ENCODE data around the gene CT45A9.
"Not testable (repeated sequence)": the region's sequence is repeated elsewhere in the genome, so short reads cannot be mapped to it uniquely, and the experiment has no call there.

CT45A9 gene, protein sequence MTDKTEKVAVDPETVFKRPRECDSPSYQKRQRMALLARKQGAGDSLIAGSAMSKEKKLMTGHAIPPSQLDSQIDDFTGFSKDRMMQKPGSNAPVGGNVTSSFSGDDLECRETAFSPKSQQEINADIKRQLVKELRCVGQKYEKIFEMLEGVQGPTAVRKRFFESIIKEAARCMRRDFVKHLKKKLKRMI

GRCh38 chrX:135871712-135872111 is at the start of gene CT45A9:
CT45A9 (minus strand) TSS chrX:135871812; CDS start chrX:135868061, 3,751 bp downstream.
- POLR2A ChIA-PET; DNase-seq (ENCODE audit: extremely low spot score); CTCF ChIA-PET: not testable (repeated sequence)

DNA sequence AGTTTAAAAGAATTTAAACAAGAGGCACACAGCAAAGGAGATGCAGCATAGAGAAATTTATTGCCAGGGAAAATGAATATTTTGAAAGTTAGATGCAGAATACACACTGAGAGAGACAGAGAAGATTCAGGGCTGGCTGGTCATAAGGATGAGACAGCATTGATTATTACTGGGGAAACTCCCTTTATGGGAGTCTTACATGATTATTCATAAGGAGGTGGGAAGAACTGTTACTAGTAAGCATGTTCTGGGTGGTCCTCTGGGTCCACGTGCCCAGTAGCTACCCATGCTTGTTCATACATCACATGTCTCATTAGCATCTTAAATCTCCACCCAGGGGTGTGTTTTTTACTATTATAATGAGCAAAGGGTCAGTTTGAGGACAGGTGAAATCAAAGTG is 48.9 kb upstream of the CT45A9 start:
- POLR2A ChIA-PET; DNase-seq (ENCODE audit: extremely low spot score): not testable (repeated sequence)
- CTCF ChIA-PET = interaction anchor here (2.1 kb wide), 1 partner anchor 11 kb away, joined by 7 read pairs; no protein-coding TSS in a partner anchor

GRCh38 chrX:135914404-135914803 is 42.8 kb upstream of the CT45A9 start:
- TF ChIP-seq NFRKB (IDR thresholded peaks at IDR 0.05) = no peak
- TF ChIP-seq ARNT (IDR thresholded peaks at IDR 0.05) = no peak
- no peak for TF ChIP-seq L3MBTL2 (conservative IDR thresholded peaks at IDR 0.05)
- TF ChIP-seq HDGF (IDR thresholded peaks at IDR 0.05; ENCODE audit: borderline replicate concordance) = no peak
- no peak for TF ChIP-seq LEF1 (IDR thresholded peaks at IDR 0.05; ENCODE audit: borderline replicate concordance)
- no peak for TF ChIP-seq SP1 (IDR thresholded peaks at IDR 0.05)
- TF ChIP-seq, protein P1, sequence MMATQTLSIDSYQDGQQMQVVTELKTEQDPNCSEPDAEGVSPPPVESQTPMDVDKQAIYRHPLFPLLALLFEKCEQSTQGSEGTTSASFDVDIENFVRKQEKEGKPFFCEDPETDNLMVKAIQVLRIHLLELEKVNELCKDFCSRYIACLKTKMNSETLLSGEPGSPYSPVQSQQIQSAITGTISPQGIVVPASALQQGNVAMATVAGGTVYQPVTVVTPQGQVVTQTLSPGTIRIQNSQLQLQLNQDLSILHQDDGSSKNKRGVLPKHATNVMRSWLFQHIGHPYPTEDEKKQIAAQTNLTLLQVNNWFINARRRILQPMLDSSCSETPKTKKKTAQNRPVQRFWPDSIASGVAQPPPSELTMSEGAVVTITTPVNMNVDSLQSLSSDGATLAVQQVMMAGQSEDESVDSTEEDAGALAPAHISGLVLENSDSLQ (IDR thresholded peaks at IDR 0.05) = no peak
- no peak for TF ChIP-seq SUZ12 (IDR thresholded peaks at IDR 0.05)
- no peak for TF ChIP-seq BHLHE40 (IDR thresholded peaks at IDR 0.05; ENCODE audit: borderline replicate concordance)
- TF ChIP-seq ZNF384 (IDR thresholded peaks at IDR 0.05) = no peak
- no peak for TF ChIP-seq FOXK2 (IDR thresholded peaks at IDR 0.05)
- no peak for TF ChIP-seq CTBP1 (IDR thresholded peaks at IDR 0.05; ENCODE audit: borderline replicate concordance)
- TF ChIP-seq TARDBP (IDR thresholded peaks at IDR 0.05) = no peak
- TF ChIP-seq FOXA1 (IDR thresholded peaks at IDR 0.05) = no peak
- no peak for TF ChIP-seq ELF4 (IDR thresholded peaks at IDR 0.05)
- TF ChIP-seq FOXM1 (IDR thresholded peaks at IDR 0.05; ENCODE audit: borderline replicate concordance) = no peak
- ChIA-PET POLR2A (no interaction called here), CTCF (no interaction called here)
- no peak for DNase-seq (ENCODE audit: extremely low spot score)

DNA sequence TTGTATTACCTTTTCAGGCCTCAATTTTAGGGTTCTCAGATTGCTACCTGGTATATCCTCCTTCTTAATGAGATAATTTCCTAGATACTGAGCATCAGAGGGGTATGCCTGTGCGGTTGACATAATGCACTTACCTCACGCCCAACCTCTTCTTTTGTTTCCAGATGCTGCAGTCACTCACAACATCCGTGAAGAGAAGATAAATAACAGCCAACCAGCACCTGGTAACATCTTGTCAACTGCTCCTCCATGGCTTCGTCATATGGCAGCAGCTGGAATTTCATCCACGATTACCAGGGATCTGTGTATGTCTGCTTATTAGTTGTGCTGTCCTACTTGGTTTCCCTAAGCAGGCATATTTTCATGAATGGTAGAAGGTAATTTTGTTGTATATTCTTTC is 38.6 kb upstream of the CT45A9 start:
- no peak for TF ChIP-seq FOXM1 (IDR thresholded peaks at IDR 0.05; ENCODE audit: borderline replicate concordance)
- ChIA-PET POLR2A (no interaction called here), CTCF (no interaction called here)
- no peak for DNase-seq (ENCODE audit: extremely low spot score)

- peak; percentile 6 for DNase-seq (ENCODE audit: extremely low spot score)
- POLR2A ChIA-PET = no interaction called here
- CTCF ChIA-PET = no interaction called here
- no peak for TF ChIP-seq FOXM1 (IDR thresholded peaks at IDR 0.05; ENCODE audit: borderline replicate concordance)
- TF ChIP-seq, protein P1 (IDR thresholded peaks at IDR 0.05) = no peak
- no peak for TF ChIP-seq HDGF (IDR thresholded peaks at IDR 0.05; ENCODE audit: borderline replicate concordance)
These were observed 21.7 kb upstream of the CT45A9 start, which contains the start of the genes CT45A10 and SAGE1 for GRCh38 chrX:135893294-135893817. CT45A10 (minus strand) TSS chrX:135893444; CDS start chrX:135885344, 8,100 bp downstream. SAGE1 (plus strand) TSS chrX:135893716; CDS start chrX:135896243, 2,527 bp downstream.

- CTCF ChIA-PET = no interaction called here
- no peak for DNase-seq (ENCODE audit: extremely low spot score)
- no peak for TF ChIP-seq LEF1 (IDR thresholded peaks at IDR 0.05; ENCODE audit: borderline replicate concordance)
- no peak for TF ChIP-seq BHLHE40 (IDR thresholded peaks at IDR 0.05; ENCODE audit: borderline replicate concordance)
- POLR2A ChIA-PET = no interaction called here
These were observed 21.2 kb upstream of the CT45A9 start for GRCh38 chrX:135892781-135893180.

DNA sequence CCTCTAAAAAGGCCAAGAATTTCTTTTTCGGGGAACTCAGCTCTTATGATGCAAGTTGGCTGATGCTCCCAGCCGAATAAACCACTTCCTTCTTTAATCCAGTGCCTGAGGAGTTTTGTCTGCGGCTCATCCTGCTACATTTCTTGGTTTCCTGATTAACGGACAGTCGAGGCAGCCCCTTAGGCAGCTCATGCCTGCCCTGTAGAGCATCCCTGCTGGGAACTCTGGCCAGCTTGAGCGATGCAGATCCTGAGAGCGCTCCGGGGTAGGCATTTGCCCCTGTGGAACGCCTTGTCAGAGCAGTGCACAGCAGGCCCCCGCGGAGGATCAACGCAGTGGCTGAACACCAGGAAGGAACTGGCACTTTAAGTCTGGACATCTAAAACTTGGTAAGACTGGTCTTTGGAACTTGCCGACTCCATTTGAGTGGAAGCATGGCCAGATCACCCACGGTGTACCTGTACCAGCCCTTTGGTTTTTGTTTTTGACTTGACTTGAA is 18.5 kb upstream of the CT45A9 start:
- CTCF ChIA-PET = no interaction called here
- TF ChIP-seq NFRKB (IDR thresholded peaks at IDR 0.05) (no peak), LEF1 (IDR thresholded peaks at IDR 0.05; ENCODE audit: borderline replicate concordance) (no peak), ARNT (IDR thresholded peaks at IDR 0.05) (no peak), FOXK2 (IDR thresholded peaks at IDR 0.05) (no peak), HDGF (IDR thresholded peaks at IDR 0.05; ENCODE audit: borderline replicate concordance) (no peak), SUZ12 (IDR thresholded peaks at IDR 0.05) (no peak), BHLHE40 (IDR thresholded peaks at IDR 0.05; ENCODE audit: borderline replicate concordance) (no peak), CTBP1 (IDR thresholded peaks at IDR 0.05; ENCODE audit: borderline replicate concordance) (no peak)
- TF ChIP-seq, protein P1 (IDR thresholded peaks at IDR 0.05) = no peak
- DNase-seq (ENCODE audit: extremely low spot score) = no peak
- POLR2A ChIA-PET = no interaction called here

DNA sequence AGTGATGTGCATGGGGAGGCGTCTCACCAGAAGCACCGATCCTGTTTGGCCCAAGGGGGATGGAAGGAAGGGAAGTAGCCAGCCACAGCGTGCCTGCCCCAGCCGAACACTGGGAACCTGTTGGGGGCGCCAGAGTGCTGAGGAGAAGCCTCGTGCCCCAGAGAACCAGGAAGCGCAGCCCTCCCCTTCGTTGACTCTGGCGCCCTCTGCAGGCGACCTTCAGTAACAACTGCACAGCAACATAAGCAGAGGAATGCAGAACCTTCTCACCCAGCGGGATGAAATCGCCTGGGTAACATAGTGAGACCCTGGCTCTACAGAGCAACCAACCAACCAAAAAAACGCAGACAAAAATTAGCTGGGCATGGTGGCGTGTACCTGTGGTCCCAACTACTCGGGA is 17.4 kb upstream of the CT45A9 start:
- CTCF ChIA-PET; DNase-seq (ENCODE audit: extremely low spot score); POLR2A ChIA-PET: not testable (repeated sequence)

DNA sequence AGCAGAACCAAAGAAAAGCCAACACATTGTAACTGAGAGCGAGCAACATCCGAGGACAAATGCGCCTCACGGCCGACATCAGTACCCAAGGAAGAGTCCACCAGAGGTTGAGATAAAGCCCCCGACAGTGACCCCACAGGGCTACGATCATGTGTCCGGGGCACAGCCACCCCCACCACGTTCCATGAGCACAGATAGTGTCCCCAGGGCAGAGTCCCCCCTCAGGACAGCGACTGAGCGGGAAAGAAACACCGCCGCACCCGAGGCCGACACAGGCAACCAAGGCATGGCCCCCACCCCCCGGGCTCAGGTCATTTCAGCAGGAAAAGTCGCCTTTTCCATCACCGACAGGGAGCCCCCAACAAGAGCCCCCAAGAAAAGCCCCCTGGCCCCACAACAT is 16.6 kb upstream of the CT45A9 start:
- POLR2A ChIA-PET, CTCF ChIA-PET: not testable (repeated sequence)

DNA sequence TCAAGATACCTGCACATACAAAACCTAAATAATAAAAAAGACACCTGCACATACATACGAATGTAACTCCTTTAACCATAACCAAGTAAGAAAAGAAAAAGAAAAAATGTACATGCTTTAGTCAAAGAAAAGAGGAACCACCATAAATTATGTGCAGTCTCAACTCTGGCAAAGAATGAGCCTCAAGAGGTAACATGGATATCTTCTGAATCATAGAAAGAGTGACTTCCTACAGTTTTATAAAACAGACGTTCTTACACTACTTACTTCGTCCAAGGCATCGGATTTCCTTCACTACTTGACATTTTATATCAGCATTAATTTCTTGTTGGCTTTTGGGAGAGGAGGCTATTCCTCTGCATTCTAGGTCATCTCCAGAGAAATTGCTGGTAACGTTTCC is 11.1 kb upstream of the CT45A9 start:
- POLR2A ChIA-PET; CTCF ChIA-PET; DNase-seq (ENCODE audit: extremely low spot score): not testable (repeated sequence)

More for the DNA sequence above, 16.6 kb upstream of the CT45A9 start:
- not testable (repeated sequence) for DNase-seq (ENCODE audit: extremely low spot score)

DNA sequence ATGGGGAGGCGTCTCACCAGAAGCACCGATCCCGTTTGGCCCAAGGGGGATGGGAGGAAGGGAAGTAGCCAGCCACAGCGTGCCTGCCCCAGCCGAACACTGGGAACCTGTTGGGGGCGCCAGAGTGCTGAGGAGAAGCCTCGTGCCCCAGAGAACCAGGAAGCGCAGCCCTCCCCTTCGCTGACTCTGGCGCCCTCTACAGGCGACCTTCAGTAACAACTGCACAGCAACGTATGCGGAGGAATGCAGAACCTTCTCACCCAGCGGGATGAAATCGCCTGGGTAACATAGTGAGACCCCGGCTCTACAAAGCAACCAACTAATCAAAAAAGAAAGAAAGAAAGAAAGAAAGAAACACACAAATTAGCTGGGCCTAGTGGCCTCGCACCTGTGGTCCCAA is 17.2 kb downstream of the CT45A9 start, which contains the start of gene CT45A8:
Gene CT45A8, minus strand, starts transcription at position 101 of the 400 bp plus-strand sequence. CDS start 3,755 bp downstream, outside the sequence.
- POLR2A ChIA-PET; CTCF ChIA-PET; DNase-seq (ENCODE audit: extremely low spot score): not testable (repeated sequence)

DNA sequence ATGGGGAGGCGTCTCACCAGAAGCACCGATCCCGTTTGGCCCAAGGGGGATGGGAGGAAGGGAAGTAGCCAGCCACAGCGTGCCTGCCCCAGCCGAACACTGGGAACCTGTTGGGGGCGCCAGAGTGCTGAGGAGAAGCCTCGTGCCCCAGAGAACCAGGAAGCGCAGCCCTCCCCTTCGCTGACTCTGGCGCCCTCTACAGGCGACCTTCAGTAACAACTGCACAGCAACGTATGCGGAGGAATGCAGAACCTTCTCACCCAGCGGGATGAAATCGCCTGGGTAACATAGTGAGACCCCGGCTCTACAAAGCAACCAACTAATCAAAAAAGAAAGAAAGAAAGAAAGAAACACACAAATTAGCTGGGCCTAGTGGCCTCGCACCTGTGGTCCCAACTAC is 34.4 kb downstream of the CT45A9 start, which contains the start of gene CT45A7:
Gene CT45A7, minus strand, starts transcription at position 101 of the 400 bp plus-strand sequence. CDS start 3,747 bp downstream, outside the sequence.
- POLR2A ChIA-PET; DNase-seq (ENCODE audit: extremely low spot score); CTCF ChIA-PET: not testable (repeated sequence)

All from HEK293T (cell line).